ENCODE data around the gene CCDC40.

GRCh38 chr17:80141463-80142165 is 105.2 kb downstream of the CCDC40 start:
- no peak for TF ChIP-seq NFE2 (IDR thresholded peaks at IDR 0.05; ENCODE audit: low read depth)
- TF ChIP-seq PURB (CRISPR knock-in tag; IDR thresholded peaks at IDR 0.05; ENCODE audit: low read depth) = no peak
- no peak for TF ChIP-seq MTA2 (IDR thresholded peaks at IDR 0.05; ENCODE audit: low read depth)
- TF ChIP-seq HDAC2 (IDR thresholded peaks at IDR 0.05) = no peak

Data from K562 (cell line).